Neuron (in vitro differentiated cells): ENCODE measurements around the gene ASPHD2.
"Not testable (repeated sequence)": the region's sequence is repeated elsewhere in the genome, so short reads cannot be mapped to it uniquely, and the experiment has no call there.

Experiments
- H2AFZ ChIP-seq: one replicate; pipeline ENCODE4 v1.6.1; 2013; ENCODE audit warnings: low read depth, mild to moderate bottlenecking, inconsistent platforms, low read length, moderate library complexity
- H3K27me3 ChIP-seq: one replicate; pipeline ENCODE4 v1.6.1; 2013; ENCODE audit warnings: low read length; ENCODE audit not compliant: insufficient read depth
- H3K36me3 ChIP-seq: one replicate; pipeline ENCODE4 v1.6.1; 2013; ENCODE audit warnings: low read length; ENCODE audit not compliant: insufficient read depth
- H3K4me1 ChIP-seq: one replicate; pipeline ENCODE4 v1.6.1; 2013; ENCODE audit warnings: low read length; ENCODE audit not compliant: insufficient read depth
- H3K4me3 ChIP-seq: 2 replicates; pipeline ENCODE4 v1.5.1; 2013; ENCODE audit warnings: mild to moderate bottlenecking, low read length, moderate library complexity
- H3K9me3 ChIP-seq: one replicate; pipeline ENCODE4 v1.6.1; 2013; ENCODE audit warnings: low read length

ASPHD2 gene

DNA sequence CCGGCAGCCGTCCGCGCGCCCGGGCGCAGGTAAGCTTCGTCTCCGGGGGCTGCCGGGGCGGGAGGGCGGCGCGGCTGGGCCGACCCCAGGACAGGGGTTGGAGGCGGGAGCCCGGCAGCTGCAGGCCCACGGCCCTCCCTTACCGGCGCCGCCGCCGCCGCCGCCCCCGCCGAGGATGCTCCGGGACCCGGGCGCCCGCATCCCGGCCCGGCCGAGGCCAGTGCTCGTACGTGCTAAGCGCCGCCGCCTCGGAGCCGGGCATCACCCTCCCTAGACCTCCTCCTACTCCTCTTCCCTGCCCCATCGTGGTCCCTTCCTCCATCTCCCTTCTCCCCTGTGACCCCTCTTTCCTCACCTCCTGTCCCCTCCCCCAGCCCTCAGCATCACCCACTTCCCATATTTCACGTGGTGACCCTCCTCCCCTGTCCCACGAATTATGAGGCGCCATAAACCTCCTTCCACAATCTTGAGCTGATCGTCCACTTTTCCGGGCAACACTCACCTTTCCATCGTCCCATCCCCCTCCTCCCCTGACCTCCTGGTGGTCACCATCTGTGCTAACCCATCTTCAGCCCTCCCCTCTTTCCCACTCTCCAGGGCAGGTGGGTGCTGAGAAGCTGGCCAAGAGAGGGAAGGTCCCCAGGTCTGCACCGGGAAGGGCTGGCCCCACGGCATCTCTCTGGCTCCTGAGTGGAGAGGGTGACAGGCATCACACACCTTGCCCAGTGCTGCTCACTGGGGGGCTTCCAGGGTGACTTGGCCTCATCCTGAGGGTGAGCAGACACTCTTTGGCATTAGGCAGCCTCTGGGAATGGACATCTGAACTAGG, 612 bp downstream of the ASPHD2 start:
- peaks cover 31% of the 10 kb centered on the region for H3K4me1 ChIP-seq
- no peaks in the 10 kb centered on the region for H3K9me3 ChIP-seq
- peaks cover 12% of the 10 kb centered on the region for H3K36me3 ChIP-seq
- no peaks in the 10 kb centered on the region for H3K27me3 ChIP-seq
- H3K4me3 ChIP-seq = peak overlapping the region; percentile 55
- peak overlapping the region; percentile 20 for H2AFZ ChIP-seq

DNA sequence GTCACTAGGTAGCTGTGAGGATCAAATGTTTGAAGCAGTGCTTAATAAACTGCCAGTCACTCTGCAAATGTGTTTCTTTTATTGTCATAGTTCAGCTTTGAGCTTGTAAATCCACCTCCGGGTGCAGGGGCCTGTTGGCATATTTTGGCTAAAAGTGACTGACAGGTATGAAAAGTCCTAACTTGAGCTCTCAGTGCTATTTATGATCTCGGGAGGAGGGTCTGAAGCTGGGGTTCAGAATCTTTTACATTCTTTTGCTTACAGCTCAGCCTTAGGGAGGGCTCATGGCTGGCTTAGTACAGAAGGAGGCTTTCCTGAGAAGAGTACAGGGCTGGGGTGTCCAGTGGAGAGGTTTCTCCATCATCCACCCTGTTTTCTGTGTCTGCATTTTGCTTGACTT, 1.5 kb downstream of the ASPHD2 start:
- Histone ChIP-seq H3K36me3 (peaks cover 13% of the 10 kb centered on the region), H3K4me1 (peaks cover 31% of the 10 kb centered on the region), H2AFZ (no peak overlapping the region), H3K9me3 (no peaks in the 10 kb centered on the region), H3K27me3 (no peaks in the 10 kb centered on the region), H3K4me3 (no peak overlapping the region)

DNA sequence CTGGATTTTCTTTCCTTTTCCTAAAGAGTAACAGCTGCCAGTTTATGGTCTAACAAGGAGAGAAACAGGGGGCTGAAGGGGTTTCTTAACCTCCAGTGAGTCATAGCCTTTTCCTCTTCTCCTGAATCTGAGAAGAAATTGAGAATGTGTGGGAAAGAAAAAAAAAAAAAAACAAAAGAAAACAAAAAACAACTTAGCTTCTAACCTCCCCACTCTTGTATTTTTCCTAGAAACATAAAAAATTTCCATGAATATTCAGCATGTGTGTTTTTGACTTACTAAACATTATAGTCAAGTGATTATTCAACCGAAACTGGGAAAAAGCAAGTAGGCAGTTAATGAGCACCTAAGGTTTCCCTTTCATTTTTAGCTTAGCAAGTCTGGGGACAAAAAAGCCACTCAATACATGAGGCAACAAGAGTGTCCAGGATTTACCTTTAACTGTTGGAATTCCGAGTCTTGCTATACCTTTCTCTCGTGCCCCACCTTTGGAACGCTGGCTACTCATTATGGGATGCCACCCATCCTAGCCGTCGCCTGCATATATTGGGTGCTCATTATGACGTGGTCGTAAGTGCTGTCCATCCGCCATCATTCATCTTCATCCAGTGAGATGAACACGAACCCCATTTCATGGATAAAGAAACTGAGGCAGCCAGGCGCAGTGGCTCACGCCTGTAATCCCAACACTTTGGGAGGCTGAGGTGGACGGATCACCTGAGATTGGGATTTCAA, 2.4 kb downstream of the ASPHD2 start:
- peaks cover 13% of the 10 kb centered on the region for H3K36me3 ChIP-seq
- H3K9me3 ChIP-seq = no peaks in the 10 kb centered on the region
- no peaks in the 10 kb centered on the region for H3K27me3 ChIP-seq
- no peak overlapping the region for H2AFZ ChIP-seq
- no peak overlapping the region for H3K4me3 ChIP-seq
- H3K4me1 ChIP-seq = peaks cover 31% of the 10 kb centered on the region

DNA sequence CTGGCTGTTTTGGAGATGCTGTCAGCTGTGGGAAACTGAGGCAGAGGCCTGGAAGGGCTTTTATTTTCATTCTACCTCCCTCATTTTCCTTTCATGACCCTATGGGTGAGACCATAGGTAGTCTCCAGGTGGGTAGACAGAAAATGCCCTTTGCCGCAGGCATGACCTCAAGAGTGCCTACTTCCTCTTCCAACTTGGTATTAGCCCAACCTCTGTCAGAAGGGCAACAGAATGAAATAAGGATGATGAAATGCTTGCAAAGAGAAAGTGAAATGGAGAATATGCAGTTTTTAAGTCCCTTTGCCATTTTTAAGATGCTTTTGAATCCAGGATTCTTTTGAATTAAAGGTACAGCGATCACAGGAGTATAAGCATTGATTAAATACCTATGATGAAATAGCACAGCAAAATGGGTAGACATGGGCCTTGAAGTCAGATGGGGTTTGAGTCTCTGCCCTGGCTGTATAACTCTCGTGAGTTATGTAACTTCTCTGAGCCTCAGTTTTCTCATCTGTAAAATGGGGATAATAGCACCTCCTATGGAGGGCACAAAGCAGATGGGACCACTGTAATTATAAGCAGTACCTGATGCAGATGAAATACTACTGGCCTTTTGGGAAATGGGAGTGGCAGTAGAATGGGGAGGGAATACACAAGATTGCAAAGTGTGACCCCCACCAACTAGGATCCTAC, 3.7 kb downstream of the ASPHD2 start:
- Histone ChIP-seq H3K9me3 (no peaks in the 10 kb centered on the region), H3K36me3 (peaks cover 13% of the 10 kb centered on the region), H2AFZ (no peak overlapping the region), H3K4me3 (no peak overlapping the region), H3K4me1 (peaks cover 31% of the 10 kb centered on the region), H3K27me3 (no peaks in the 10 kb centered on the region)

DNA sequence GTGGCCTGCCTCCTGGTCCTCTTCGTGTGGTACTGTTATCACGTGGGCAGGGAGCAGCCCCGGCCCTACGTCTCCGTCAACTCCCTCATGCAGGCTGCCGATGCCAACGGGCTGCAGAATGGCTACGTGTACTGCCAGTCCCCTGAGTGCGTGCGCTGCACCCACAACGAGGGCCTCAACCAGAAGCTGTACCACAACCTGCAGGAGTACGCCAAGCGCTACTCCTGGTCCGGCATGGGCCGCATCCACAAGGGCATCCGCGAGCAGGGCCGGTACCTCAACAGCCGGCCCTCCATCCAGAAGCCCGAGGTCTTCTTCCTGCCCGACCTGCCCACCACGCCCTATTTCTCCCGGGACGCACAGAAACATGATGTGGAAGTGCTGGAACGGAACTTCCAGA, 4.7 kb downstream of the ASPHD2 start:
- Histone ChIP-seq H3K9me3 (no peaks in the 10 kb centered on the region), H3K27me3 (no peaks in the 10 kb centered on the region), H3K4me3 (no peak overlapping the region), H2AFZ (no peak overlapping the region), H3K4me1 (peaks cover 25% of the 10 kb centered on the region), H3K36me3 (peaks cover 13% of the 10 kb centered on the region)

DNA sequence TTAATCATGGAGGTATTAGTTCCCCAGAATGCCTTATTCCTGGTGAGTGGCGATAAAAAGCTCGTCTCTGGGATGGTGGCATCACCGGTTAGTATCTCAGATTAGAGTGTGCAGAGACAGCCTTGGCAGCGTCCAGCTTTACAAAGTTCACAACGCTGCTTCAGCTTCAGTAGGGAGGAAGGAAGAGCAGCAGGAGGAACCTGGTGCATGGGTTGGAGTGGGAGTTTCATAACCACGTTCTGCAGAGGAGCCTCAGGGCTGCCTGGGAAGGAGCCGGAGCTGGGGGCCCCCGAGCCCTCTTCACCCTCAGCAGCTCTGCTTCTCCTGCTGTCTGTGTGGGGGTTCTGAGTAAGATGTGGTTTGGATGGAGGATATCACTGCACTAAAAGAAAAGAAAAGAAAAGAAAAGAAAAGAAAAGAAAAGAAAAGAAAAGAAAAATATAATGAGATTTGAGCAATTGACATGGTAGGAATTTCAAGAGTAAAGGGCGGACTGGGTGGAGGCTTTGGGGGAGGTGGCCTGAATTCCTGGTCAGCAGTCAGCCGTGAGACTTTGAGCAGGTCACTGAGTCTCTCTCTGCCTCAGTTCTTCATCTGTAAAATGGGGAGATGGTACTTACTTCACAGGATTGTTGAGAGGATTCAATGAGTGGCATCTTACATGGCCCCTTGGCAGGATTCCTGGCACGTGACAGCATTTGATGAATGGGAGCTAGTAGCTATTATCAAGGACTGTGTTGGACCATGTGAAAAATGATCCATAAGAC, 6.5 kb downstream of the ASPHD2 start:
- Histone ChIP-seq H3K4me1 (peaks cover 15% of the 10 kb centered on the region), H3K27me3 (no peaks in the 10 kb centered on the region), H3K9me3 (no peaks in the 10 kb centered on the region), H3K36me3 (peaks cover 13% of the 10 kb centered on the region), H3K4me3 (no peak overlapping the region), H2AFZ (no peak overlapping the region)

DNA sequence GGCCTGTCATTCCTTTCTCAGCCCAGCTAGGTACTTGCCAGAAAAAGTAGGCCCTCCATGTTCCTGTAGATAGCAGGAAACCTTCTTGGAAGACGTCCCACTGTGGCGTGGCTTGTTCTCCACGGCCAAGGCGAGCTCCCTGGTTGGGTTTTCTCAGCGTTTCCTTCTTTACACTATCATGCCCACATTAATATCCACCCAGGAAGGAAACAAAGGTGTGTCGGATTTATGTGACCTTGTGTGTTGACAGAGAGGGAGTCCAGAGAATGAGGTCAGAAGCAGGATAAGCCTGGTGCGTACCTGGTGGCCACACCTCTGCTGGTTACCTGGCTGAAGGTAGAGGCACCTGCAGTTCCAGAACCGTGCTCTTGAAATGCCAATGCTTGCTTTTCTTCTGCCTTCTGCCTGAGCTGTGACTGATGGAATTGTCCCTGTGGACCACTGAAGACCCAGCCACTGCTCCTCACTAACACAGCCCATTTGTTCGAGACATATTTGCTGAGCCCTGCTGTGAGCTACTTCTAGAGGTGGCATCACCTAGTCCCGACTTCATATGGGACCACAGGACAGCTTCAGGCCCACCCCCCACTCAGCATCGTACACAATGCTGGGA, 7.9 kb downstream of the ASPHD2 start:
- Histone ChIP-seq H3K4me3 (no peak overlapping the region), H3K9me3 (no peaks in the 10 kb centered on the region), H2AFZ (no peak overlapping the region), H3K4me1 (peaks cover 5% of the 10 kb centered on the region), H3K27me3 (no peaks in the 10 kb centered on the region), H3K36me3 (peaks cover 13% of the 10 kb centered on the region)

DNA sequence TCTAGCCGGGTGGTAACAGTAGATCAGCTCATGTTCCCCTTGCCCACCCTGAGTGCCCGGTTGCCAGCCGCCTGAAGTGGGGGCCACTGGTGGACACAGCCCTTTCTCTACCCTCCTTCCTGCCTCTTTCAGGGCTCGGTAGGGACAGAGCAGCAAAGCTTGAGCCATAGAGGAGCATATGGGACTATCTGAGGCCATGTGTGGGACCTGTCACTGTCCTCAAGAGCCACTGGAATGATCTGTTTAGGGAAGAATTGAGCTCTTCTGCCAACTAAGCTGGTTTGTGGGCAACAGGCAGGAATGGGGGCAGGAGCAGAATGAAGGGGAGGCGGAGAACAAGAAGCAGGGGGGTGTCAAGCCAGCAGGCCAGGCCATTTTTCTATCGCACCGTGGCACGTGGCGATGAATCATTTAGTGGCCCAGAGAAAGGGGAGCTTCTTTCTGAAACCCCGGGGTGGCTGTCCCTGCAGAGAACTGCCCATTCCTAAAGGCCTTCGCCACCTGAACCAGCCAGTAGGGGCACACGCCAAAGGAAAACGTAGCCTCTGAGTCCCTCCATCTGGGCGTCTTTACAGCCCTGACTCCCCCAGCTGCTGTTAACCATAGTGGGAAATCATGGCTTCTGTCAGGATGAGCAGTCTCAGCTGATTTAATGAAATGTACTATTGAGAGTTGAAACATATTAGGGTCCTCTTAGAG, 8.8 kb downstream of the ASPHD2 start:
- H3K27me3 ChIP-seq = no peaks in the 10 kb centered on the region
- H3K4me3 ChIP-seq = no peak overlapping the region
- H2AFZ ChIP-seq = no peak overlapping the region
- no peaks in the 10 kb centered on the region for H3K9me3 ChIP-seq
- peaks cover 13% of the 10 kb centered on the region for H3K36me3 ChIP-seq
- no peaks in the 10 kb centered on the region for H3K4me1 ChIP-seq

DNA sequence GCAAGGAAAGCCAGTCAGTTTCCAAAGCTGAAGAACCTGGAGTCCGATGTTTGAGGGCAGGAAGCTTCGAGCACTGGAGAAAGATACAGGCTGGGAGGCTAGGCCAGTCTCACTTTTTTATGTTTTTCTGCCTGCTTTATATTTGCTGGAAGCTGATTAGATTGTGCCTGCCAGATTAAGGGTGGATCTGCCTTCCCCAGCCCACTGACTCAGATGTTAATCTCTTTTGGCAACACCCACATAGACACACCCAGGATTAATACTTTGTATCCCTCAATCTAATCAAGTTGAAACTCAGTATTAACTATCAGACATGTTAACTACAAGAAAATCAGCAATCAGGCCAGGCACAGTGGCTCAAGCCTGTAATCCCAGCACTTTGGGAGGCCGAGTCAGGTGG, 9.7 kb downstream of the ASPHD2 start:
- not testable (repeated sequence) for H3K9me3 ChIP-seq, H3K36me3 ChIP-seq, H2AFZ ChIP-seq, H3K27me3 ChIP-seq, H3K4me1 ChIP-seq, H3K4me3 ChIP-seq

DNA sequence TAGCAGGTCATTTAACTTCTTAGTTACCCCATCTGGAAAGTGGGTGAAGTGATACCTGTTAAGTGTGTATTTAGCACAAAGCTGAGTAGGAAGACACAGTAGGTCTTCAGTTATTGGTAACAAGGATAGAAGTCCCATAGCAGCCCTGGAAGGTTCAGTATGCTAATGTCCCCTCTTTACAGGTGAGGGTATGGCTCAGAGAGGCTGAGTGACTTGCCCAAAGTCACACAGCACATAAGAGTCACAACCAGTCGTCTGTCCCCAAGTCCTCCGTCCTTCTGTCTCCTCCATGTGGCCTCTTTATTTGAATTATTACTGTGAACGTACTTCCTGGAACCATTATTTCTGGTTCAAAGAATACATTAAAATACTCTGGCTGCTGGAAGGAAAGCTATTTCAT, 10.5 kb downstream of the ASPHD2 start:
- no peaks in the 10 kb centered on the region for H3K4me1 ChIP-seq
- H3K4me3 ChIP-seq = no peak overlapping the region
- no peaks in the 10 kb centered on the region for H3K9me3 ChIP-seq
- no peak overlapping the region for H2AFZ ChIP-seq
- peaks cover 2% of the 10 kb centered on the region for H3K36me3 ChIP-seq
- no peaks in the 10 kb centered on the region for H3K27me3 ChIP-seq

DNA sequence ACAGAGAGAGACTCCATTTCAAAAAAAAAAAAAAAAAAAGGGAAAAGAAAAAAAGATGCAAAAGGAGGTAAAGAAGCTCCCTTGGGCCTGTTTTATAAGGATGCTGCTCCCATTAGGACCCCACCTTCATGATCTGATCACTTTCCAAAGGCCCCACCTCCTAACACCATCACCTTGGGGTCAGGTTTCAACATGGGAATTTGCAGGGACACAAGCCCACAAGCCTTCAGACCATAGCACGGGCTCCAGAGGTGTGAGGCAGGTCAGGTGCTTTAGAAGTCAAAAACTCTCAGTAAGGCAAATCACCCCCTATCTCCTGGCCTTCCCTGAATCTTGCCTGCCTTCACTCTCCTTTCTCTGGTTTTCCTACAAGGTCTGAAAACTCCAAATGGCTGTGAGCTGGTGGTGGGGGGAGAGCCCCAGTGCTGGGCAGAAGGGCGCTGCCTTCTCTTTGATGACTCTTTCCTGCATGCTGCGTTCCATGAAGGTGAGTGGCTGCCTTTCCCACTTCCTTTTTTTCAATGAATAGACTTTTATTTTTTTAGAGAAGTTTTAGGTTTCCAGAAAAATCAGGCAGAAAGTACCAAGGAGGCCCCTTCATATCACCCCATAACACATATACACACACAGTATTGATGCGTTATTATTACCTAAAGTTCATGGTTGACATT, 13.2 kb downstream of the ASPHD2 start:
- H3K4me1 ChIP-seq = no peaks in the 10 kb centered on the region
- no peaks in the 10 kb centered on the region for H3K9me3 ChIP-seq
- H2AFZ ChIP-seq = no peak overlapping the region
- H3K36me3 ChIP-seq = no peaks in the 10 kb centered on the region
- H3K4me3 ChIP-seq = no peak overlapping the region
- no peaks in the 10 kb centered on the region for H3K27me3 ChIP-seq
